ENCODE data around the gene PARD3.

The PARD3 gene

GRCh38 chr10:34523017-34523767, 291.9 kb downstream of the PARD3 start:
- no peak for DNase-seq

GRCh38 chr10:34522546-34522945, 292.6 kb downstream of the PARD3 start:
- DNase-seq: peak; percentile 59

GRCh38 chr10:34520510-34520909, 294.6 kb downstream of the PARD3 start:
- no peak for DNase-seq

- DNase-seq: peak; percentile 55
Observed at GRCh38 chr10:34520084-34520483, 295.0 kb downstream of the PARD3 start.

- DNase-seq: no peak
Observed at GRCh38 chr10:34514290-34514689, 300.8 kb downstream of the PARD3 start.

- DNase-seq: no peak
Observed at GRCh38 chr10:34513636-34514035, 301.5 kb downstream of the PARD3 start.

GRCh38 chr10:34507217-34507616, 307.9 kb downstream of the PARD3 start:
- peak; percentile 74 for DNase-seq

- peak; percentile 11 for DNase-seq
Observed at GRCh38 chr10:34506786-34507185, 308.3 kb downstream of the PARD3 start.

GRCh38 chr10:34505338-34505737, 309.8 kb downstream of the PARD3 start:
- no peak for DNase-seq

- peak; percentile 25 for DNase-seq
Observed at GRCh38 chr10:34504534-34504933, 310.6 kb downstream of the PARD3 start.

- no peak for DNase-seq
Observed at GRCh38 chr10:34503704-34504103, 311.4 kb downstream of the PARD3 start.

GRCh38 chr10:34499612-34500279, 315.4 kb downstream of the PARD3 start:
- no peak for DNase-seq

- no peak for DNase-seq
Observed at GRCh38 chr10:34498821-34499220, 316.3 kb downstream of the PARD3 start.

GRCh38 chr10:34495938-34496337, 319.2 kb downstream of the PARD3 start:
- DNase-seq: no peak

- no peak for DNase-seq
Observed at GRCh38 chr10:34494012-34494411, 321.1 kb downstream of the PARD3 start.

GRCh38 chr10:34492081-34492480, 323.0 kb downstream of the PARD3 start:
- peak; percentile 38 for DNase-seq

GRCh38 chr10:34491678-34492077, 323.4 kb downstream of the PARD3 start:
- DNase-seq: no peak

- DNase-seq: peak; percentile 34
Observed at GRCh38 chr10:34489973-34490745, 324.9 kb downstream of the PARD3 start.

GRCh38 chr10:34489411-34489810, 325.7 kb downstream of the PARD3 start:
- peak; percentile 55 for DNase-seq

GRCh38 chr10:34488476-34489130, 326.5 kb downstream of the PARD3 start:
- no peak for DNase-seq

- DNase-seq: no peak
Observed at GRCh38 chr10:34486008-34486407, 329.1 kb downstream of the PARD3 start.

- no peak for DNase-seq
Observed at GRCh38 chr10:34484164-34484563, 330.9 kb downstream of the PARD3 start.

GRCh38 chr10:34480345-34480744, 334.8 kb downstream of the PARD3 start:
- no peak for DNase-seq

All from NCI-H1436 (cell line).